HG03039 (cell line): ENCODE results near the gene LMTK3.
"Not testable (repeated sequence)": the region's sequence is repeated elsewhere in the genome, so short reads cannot be mapped to it uniquely, and the experiment has no call there.

Experiments used
- ATAC-seq: cut with Tn5 transposase; IDR thresholded peaks from one replicate; pipeline ENCODE4 v1.9.1; 2021; ENCODE audit warnings: mild to moderate bottlenecking, moderate library complexity; ENCODE audit not compliant: unreplicated experiment

The LMTK3 gene

DNA sequence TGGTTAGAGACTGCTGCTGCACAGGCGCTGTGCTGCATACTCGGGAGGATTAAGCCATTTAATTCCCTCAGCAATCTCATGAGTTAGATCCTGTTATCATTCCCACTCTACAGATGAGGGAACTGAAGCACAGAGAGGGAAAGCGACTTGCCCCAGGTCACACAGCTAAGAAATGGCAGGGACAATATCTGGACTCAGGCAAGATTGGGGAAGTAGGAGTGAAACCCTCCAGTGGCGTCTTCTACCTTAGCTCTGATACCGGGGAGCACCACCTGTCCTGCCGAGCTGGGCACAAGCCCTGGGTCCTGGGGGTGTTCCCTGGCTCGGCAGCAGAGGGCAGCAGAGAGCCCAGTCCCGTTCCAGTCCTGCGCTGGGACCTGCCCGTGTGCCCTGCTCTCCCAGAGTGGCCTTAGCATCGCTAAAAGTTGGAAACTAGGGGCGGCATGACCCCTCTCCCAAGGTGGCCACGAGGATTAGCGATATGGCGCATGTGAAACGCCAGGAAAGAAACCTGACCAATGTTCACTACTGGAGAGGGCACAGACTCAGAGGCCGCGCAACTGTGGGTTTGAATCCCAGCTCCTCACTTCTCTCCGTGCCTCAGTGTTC is 21.9 kb downstream of the LMTK3 start:
- no peak for ATAC-seq

- ATAC-seq, result not testable (repeated sequence)
These were observed 23.2 kb downstream of the LMTK3 start for GRCh38 chr19:48488478-48488877.

GRCh38 chr19:48487948-48488347 is 23.7 kb downstream of the LMTK3 start:
- ATAC-seq, result no peak

DNA sequence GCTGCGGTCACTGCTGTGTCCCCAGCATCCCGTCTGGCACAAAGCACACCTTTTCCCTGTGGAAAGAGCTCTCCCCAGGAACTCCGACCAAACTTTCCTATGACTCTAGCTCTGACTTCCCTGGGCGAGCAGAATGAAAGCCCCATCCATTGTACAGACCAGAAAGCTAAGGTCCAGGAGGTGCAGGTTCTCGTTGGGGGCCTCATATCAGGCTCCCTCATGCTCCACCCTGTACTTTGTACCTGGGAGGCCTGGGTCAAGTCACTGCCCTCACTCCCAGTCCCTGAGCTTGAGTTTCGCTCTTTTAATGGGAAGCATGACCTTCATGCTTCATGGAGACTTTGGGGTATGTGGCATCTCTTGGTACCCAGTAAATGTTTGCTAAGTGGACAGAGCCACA is 24.1 kb downstream of the LMTK3 start:
- no peak for ATAC-seq

GRCh38 chr19:48486706-48487105 is 24.9 kb downstream of the LMTK3 start:
- ATAC-seq, result not testable (repeated sequence)

DNA sequence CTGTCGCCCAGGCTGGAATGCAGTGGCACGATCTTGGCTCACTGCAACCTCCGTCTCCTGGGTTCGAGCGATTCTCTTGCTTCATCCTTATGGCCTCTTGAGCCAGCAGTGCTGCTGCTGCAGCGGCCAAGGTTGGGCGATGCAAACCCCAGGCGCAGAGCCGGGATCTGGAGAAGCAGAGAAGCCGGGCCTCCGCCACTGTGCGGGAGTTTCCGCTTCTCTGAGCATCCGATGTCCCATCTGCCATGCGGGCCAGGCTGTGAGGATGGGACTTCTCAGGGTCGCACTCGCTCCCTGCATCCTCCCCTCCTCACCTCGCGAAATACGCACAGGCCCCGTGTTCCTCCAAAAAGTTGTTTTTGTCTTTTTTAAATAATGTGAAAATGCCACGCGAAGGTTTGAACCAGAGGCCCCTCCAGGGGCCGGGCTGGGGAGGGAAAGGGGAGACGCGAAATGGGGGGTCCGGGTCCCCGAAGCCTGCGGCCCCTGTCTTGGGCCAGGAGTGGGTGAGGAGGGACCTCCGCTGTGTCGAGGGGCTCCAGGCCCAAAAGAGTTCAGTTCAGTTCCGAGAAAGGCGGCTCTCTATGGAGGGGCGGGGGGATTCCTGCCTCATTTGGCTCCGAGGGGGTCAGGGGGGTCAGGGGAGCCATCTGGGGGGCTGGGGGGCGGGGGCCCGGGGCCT is 26.6 kb downstream of the LMTK3 start:
- ATAC-seq, result no peak

DNA sequence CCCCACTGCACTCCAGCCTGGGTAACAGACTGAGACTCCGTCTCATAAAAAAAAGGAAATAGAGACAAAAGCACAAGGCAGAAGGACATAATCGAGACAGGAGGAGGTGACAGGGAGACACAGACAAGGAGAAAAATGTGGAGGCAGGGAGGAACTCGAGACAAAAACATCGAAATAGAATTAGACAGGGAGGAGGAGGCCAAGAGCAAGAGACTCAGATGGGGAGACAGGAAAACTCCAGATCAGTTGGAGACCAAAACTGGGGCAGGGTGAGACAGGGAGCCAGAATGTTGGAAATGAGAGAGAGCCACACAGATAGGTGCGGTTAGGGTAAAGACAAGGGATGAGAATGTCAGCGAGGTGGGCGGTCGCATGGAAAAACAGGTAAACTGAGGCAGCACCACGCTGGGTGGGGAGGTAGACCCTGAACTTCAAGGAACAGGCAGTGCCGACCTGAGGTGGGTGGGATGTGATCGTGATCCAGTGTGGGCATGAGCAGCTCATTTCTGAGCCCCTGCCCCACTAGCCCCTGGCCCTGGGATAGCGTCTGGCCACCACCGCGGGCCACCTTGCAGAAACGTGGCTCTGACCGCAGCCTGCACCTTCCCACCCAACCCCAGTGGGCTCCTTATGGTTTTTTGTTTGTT is 27.3 kb downstream of the LMTK3 start:
- ATAC-seq, result no peak

DNA sequence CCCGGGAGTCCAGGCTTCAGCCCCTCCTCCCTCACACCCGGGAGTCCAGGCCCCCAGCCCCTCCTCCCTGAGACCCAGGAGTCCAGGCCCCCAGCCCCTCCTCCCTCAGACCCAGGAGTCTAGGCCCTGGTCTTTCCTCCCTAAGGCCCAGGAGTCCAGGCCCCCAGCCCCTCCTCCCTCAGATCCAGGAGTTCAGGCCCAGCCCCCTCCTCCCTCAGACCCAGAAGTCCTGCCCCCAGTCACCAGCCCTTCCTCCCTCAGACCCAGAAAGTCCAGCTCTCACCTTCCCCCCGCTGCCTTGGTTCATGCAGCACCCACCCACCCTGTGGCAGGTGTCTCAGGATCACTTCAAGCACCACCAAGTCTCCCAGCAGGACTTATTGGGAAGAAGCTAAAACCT is 28.3 kb downstream of the LMTK3 start:
- no peak for ATAC-seq

GRCh38 chr19:48481846-48482639 is 29.6 kb downstream of the LMTK3 start:
- ATAC-seq, result no peak

DNA sequence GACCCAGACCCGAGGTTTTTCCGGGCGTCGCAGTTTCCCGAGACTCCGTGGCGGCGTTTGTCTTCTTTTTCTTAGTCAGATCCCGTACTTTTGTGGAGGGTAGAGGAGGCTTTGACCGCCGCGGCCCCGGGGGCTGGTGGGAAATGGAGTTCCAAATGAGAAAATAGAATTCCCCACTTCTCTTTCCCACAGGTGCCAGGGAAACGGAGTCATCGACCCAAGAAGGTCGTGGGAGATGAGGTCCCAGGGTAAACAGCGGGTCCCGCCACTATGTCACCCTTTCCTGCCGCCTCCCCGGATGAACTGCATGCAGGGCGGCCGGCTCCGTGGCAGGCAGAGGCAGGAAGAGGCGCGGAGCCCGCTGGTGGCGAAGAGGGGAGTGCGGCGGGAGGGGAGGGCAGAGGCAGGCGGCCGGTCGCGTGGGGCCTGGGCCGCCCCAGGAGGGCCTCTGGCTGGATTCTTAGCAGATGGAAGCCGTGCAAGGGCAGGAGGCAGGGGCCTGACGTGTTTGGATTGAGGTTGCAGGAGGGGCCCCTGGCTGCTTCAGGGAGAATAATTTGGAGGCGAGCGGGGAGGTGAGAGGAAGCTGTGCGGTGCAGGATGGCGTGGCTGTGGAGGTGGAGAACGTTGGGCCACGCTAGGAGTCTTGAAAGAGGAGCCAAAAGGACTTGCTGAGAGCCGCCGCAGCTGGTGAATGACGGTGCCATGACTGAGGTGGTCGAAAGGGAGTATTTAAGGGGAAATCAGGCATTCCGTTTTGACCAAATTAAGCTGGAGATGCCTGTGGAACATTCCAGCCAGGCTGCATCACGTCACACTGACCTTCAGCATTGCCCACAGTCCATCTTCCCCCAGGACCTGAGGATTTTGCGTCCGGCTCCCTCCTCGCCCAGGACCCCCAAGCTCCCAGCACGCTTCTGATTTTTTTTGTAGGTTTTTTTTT is 30.8 kb downstream of the LMTK3 start:
- ATAC-seq, result no peak

GRCh38 chr19:48480183-48480557 is 31.5 kb downstream of the LMTK3 start:
- ATAC-seq, result no peak

DNA sequence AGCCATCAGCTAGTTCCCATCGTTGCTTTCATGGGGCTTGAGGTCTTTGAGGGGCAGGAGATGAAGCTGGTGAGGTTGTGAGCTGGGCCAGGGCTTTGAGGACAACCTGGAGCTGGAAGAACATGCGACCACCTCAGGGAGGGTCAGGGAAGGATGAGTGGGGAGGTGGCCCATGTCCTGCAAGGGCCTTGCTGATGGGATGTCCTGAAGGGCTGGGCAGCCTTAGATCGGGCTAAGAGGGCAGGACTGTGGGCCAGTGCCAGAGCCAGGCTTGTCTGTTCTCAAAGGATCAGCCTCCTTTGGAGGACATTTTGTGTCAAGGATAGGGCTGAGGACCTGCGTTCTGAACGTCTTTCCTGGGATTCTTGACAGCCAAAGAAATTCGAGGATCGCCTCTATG is 31.9 kb downstream of the LMTK3 start:
- ATAC-seq, result no peak

- no peak for ATAC-seq
These were observed 33.0 kb downstream of the LMTK3 start for GRCh38 chr19:48478339-48479256.

DNA sequence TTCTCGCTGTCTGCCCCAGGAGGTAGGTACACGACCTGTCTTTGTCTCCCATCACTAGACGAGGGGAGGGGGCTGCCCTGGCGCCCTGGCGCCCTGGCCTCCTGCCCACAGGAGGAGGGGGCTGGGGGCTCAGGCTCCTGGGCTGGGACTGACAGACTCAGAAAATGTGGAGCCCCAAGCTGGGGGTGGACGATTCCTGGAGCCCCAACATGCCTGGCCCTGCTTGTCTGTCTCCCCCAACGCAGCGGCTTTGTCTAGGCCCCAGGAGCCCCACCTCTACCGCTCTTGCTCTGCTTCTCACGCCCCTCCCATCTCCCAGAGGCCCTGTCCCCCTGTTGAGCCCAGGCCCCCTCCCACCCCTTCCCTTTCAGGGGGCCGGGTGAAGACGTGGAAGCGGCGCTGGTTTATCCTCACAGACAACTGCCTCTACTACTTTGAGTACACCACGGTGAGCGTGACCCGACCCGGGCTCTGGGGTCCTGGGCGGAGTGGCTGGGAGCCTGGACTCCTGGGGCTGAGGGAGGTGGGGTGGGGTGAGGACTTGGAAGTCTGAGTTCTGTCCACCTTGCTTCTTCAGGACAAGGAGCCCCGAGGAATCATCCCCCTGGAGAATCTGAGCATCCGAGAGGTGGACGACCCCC is 33.8 kb downstream of the LMTK3 start:
- no peak for ATAC-seq

- ATAC-seq, result no peak
These were observed 34.5 kb downstream of the LMTK3 start for GRCh38 chr19:48477067-48477685.

DNA sequence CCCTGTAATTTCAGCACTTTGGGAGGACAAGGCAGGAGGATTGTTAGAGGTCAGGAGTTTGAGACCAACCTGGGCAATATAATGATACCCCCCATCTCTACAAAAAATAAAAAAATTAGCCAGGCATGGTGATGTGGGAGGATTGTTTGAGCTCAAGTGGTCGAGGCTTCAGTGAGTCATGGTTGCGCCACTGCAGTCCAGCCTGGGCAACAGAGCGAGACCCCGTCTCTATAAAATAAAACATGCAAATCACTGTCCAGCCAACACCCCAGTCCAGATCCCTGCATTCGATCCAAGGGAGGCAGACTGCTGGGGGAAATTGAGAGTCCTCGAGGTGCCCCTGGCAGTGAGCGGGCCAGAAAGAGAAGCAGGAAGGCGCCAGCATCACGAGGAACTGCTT is 35.5 kb downstream of the LMTK3 start:
- no peak for ATAC-seq

DNA sequence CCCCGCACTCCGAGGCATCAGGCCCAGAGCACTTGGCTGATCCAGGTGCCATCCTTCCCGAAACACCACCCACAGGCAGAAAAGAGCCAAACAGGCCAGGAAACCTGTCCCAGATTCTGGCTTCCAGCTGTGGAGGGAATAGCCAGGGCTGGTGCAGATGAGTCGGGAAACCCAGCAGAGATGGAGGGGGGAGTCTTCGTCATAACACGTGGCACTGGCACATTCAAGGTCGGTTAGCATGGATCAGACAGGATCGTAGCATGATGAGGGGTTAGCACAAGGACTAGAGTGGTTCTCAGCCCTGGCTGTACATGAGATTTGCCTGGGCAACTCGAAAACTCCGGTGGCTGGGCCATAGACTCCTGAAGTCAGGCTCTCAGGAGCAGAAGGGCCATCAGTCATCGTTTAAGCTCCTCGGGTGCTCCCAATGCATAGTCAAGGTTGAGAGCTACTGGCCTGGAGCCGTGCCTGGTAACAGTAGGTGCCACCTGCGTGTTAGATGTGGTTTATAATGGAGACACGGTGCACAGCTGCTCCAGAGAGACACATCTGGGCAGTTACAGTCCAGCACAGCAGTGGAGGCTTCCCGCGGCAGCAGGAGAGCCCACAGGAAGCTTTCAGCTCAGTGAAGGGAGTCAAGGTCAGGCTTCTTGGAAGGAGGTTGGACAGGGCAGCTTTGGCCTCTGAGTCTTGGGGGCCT is 36.1 kb downstream of the LMTK3 start:
- ATAC-seq, result no peak

DNA sequence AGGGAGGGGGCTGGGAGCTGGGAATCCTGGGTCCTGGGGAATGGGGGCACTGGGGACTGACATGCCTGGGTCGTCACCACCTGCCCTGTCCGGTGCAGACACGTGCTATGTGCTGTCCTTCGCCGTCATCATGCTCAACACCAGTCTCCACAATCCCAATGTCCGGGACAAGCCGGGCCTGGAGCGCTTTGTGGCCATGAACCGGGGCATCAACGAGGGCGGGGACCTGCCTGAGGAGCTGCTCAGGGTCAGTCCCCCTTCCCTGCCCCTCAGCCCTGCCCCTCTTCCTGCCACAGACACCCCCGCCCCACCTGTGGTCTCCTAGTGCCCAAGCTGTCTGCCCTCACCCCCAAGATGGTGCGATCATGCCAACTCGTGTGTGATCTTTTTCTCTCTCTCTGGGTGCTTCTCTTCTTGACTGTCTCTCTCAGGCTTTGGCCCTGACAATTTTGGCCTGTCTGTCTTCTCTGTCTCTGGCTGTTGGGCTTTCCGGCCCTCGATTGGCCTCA is 37.5 kb downstream of the LMTK3 start:
- ATAC-seq, result no peak
